GM12873 (cell line): ENCODE measurements around the gene CXCR6.

Source experiments
- CTCF ChIP-seq: IDR thresholded peaks from 2 replicates; pipeline ENCODE4 v1.5.1; 2012; ENCODE audit warnings: low read depth, mild to moderate bottlenecking, moderate library complexity, low read length, control low read depth; ENCODE audit not compliant: insufficient read depth; ENCODE audit errors: missing control alignments

Gene CXCR6

GRCh38 chr3:45943207-45943846 is at the start of gene CXCR6:
Gene CXCR6 (plus strand): TSS chr3:45943464. CDS start chr3:45946482, 3,018 bp downstream.
- TF ChIP-seq CTCF = no peak

GRCh38 chr3:45894015-45894414 is 49.2 kb upstream of the CXCR6 start:
- TF ChIP-seq CTCF = no peak

GRCh38 chr3:45895686-45896468 is 47.4 kb upstream of the CXCR6 start:
- no peak for TF ChIP-seq CTCF

GRCh38 chr3:45896956-45897355 is 46.3 kb upstream of the CXCR6 start:
- TF ChIP-seq CTCF = no peak

GRCh38 chr3:45904931-45905330 is 38.3 kb upstream of the CXCR6 start:
- TF ChIP-seq CTCF = no peak

GRCh38 chr3:45905755-45906154 is 37.5 kb upstream of the CXCR6 start:
- TF ChIP-seq CTCF = no peak

GRCh38 chr3:45906681-45907407 is 36.4 kb upstream of the CXCR6 start:
- peak; percentile 31 for TF ChIP-seq CTCF
